Superior temporal gyrus (tissue), 1 donor: ENCODE results near the gene FBXL14.

ENCODE experiments used
- DNase-seq: peaks from one replicate; pipeline ENCODE4 v3.0.0-alpha.2; 2016; ENCODE audit errors: extremely low spot score

Gene FBXL14

DNA sequence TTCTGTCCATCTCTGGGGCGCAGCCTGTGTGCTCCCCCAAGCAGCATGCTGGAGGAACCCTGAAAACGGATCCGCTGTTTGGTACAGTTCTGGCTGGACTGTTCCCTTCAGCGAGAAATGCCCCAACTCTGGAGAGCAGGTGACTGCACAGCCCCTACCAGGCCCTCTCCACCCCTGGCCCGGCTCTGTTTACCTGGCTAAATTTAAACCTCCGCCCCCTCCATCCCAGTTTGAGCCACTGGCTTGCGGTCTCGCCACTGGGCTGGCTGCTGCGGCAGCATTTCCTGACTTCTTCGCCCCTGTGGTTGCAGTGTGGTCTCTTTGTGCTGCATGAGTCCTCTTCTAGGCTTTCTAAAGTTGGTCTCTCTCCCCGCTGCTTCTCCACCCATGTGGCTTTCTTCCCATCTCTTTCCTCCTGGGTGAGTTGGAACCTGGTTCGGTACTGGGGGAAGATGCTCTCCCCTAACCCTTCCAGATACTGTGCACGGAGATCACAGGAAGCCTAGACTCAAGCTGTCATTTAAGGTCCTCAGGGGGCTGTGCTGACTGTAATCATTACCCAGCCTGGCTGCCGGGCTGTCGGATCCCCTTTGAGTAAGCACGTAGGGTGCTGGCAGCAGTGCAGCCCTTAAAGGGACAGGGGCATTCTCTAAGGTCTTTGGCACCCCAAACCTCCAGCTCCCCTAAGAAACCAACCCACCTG lies 60.6 kb downstream of the FBXL14 start:
- no peak for DNase-seq

GRCh38 chr12:1533205-1533601 lies 61.2 kb downstream of the FBXL14 start:
- no peak for DNase-seq

DNA sequence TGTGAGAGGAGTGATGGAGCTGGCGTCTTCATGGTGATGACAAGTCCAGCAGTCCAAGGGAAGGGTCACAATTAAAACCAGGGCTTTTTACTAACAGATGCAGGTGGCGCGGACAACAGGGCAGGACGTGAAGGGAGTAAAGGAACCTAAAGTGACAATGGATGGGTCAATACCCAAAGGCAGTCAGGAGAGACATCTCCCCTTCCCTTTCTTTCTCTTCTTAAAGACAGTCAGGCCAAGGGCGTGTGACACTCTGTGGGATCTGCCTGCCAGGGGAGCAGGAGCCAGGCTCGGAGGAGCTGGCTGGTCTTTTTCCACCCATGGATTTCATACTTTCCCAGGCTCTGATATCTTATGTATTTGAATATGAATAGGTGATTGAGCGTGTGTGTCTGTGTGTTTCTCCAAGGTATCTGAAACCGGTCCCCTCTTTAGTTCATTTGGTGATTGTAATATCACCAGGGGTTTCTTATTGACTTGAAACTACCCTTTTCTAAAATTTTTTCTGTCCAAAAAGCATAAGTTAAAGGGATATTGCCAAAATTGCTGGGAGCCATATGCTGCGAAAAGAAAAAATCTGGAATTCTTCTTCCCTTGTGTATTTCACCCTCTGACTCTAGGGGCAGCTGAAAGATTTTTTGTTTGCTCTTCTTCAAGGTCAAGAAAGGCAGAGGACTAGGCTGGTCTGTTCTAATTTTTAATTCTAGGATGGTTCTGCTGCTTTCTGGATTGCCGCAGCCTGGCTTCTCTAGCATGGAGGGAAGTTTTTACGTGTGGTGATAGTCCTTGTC lies 61.8 kb downstream of the FBXL14 start:
- no peak for DNase-seq

DNA sequence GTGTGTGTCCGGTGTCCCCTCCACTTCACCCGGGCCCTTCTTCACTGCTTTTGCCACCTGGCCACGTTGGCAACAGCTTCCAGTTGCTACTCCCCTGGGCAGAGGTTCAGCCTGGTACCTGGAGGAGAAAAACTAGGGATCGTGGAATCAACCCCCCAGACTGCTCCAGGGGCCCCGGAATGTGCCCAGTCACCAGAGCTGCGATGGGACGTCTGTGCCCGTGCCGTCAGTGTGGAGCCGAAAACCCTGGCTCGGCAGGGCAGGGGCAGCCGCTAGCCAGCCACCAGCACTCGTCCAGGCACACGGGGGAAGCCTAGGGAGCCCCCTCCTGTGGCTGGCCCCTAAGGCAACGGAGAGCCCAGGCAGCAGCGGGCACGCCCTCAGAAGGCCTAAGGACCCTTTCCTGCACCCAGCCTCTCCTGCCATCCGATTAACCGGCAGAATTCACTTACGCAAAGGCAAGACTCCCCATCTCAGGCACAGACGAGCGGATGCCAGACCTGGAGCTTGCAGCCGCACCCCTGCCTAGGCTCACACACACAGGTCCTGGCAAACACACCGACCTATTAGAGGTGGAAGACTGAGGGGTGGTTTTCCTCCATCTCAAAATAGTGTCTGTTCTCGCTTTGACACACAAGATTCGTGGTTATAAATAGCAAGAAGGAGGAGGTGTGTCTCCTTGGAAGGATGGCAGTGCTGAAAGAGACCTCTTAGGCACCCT lies 62.6 kb downstream of the FBXL14 start:
- no peak for DNase-seq

DNA sequence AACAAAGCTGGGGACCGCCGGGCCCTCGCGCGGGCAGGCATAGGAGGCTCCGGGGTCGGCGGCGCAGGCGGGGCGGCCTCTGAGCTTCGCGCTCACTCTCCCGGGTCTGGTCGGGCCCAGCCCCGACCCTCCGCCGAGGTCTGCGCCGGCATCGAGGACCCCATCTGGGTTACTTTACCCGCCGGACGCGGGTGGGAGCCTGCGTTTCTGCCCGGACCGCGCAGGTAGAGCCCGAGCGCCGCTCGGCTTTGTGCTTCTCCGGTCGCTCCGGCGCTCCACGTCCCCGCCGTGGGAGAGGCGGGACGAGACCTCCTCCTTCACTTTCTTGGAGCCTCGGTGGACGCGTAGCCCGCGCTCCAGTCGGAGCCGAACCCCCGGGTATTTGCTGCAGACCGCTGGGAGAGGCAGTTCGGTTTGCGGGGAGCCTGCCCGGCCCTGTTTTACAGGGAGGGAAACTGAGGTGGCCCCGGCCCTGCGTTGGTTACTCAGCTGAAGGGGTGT lies 63.2 kb downstream of the FBXL14 start:
- DNase-seq: no peak

GRCh38 chr12:1530592-1531152 lies 63.7 kb downstream of the FBXL14 start:
- DNase-seq: no peak

DNA sequence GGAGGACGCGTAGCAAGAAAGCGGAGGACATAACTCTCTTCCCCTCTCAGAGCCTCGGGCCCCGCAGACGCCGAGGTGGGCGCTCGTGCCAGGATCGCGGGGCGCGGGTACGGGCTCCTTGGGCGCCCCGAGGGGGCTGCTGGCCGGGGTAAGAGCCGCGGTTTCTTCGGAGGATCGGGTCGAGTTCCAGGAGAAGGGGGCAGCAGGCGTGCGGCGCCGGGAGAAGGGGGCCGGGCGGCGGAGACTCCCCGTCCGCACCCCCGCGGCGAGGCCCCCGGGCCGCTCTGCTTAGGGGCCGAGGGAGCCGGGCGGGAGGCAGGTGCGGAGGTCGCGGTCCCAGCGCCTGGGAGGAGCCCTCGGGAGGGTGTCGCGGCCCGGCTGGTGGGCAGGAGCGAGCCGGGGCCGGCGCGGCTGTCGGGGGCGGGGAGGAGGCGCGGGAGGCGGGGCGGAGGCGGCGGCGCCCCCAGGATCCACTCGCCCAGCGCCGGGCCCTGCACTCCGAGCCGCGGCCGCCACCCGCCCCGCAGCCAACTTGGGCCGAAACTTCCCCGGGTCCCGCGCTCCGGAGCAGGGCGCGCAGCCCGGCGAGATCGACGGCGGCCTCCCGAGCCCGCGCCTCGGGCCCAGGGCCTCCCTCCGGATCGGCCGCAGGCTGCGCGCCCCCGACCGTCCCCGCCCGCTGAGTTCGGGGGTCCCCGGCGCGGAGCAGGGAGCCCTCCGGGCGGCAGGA lies 64.4 kb downstream of the FBXL14 start:
- no peak for DNase-seq

GRCh38 chr12:1529228-1529861 lies 65.0 kb downstream of the FBXL14 start:
- no peak for DNase-seq

DNA sequence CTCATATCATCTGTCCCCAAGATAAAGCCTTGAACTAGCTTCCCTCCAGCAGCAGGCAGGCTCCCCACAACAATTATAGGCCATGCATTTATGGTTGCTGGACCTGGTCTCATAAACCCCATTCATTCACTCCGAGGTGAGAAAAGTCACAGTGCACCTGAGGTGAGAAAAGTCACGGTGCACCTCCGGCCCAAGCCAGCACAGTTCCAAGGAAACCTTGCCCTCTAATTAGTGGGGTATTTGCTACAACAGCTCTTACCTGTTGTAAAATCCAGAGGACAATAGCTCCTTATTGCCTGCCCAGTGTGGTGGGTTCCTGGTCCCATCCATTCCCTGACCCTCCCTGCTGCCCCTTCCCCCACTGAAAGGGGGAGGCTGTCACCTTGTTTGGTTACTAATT lies 65.6 kb downstream of the FBXL14 start:
- DNase-seq: no peak

GRCh38 chr12:1527789-1528188 lies 66.6 kb downstream of the FBXL14 start:
- DNase-seq: no peak

DNA sequence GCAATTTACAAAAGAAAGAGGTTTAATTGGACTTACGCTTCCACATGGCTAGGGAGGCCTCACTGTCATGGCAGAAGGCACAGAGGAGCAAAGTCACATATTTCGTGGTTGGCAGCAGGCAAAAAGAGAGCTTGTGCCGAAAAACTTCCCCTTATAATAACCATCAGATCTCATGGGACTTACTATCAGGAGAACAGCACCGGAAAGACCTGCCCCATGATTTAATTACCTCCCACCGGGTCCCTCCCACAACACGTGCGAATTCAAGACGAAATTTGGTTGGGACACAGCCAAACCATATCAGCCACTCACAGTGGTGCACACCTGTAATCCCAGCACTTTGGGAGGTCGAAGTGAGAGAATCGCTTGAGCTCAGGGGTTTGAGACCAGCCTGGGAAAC lies 68.5 kb downstream of the FBXL14 start:
- no peak for DNase-seq

DNA sequence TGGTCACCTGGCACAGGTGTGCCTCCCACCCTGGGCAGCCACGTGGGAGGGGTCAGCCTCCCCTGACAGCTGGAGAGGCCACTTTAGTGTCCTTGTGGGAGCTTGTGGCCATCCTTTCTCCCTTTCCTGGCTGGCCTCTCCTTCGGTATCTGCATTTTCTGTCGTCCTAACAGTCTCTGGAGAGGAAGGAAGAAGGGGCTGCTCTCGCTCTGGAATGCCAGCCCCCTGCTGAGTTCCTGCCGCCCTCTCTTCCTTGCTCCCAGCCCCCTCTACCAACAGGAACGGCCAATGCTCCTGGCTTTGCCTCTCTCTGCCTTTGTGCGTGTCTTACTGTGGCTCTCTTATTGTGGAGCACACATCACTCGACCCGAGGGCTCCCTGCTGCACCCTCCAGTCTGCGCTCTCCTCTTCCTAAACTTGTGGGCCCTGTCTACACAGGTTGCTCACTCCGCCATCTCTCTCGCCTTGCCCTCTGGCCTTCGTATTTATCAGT lies 70.8 kb downstream of the FBXL14 start:
- DNase-seq: no peak

DNA sequence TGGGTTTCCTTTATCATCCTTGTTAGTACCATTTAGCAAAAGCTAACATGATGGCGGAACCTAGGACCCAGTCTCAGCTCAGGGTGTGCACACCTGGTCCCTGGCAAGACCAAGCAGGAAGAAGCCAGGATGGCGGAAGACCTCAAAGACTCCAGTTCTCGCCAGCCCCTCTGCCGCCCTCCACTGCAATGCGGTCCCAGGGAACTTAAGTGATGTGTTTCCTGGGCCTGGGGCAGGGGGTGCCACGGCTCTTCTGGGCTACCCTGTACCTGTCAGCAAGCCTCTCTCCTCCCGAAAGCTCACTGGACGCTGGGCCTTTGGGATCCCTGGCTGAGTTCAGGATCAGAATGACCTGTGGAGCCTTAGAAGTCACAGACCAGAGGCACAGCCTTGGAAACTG lies 71.3 kb downstream of the FBXL14 start:
- no peak for DNase-seq

- DNase-seq: no peak
Observed at GRCh38 chr12:1519642-1520041, 74.7 kb downstream of the FBXL14 start.

DNA sequence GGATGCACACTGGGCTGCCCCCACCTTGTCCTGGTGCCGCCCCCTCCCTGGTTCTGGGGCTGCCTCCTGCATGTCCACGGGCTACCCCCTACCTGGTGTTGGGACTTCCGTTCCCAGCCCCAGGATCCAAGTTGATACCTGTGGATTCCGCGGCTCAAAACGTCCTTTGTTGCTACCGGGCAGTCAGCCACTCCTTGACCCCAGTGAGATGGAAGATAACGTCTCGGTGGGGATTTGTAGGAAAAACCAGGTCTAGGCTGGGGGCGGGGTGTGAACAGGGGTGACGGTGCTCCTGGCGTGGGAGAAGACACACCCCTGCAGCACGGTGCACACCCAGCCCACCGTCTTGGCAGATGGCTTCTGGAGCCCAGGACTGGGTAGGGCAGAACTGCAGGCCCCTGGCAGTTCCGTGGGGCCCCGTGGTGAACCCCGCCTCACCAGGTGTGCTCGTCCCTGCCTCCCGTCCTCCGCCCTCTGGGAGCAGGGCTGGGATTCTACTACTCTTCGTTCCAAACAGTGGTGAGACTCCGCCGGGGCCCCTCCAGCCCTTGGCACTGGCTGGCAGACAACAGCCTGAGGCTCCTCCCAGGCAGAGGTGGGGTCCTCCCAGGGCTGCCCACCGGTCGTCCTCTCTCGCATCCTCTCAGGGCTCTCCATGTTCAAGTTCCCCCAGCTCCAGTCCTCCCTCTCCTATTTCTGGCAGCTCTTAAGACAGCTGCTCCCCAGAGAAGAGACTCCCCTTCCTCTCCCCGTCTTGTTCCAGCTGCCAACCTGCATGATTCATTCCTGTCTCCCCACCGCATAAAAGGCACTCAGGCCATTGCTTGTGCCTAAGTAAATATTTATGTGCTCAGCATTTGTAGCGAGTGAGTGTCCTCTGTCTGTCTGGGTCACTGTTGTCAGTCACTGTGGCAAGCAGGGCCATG lies 75.5 kb downstream of the FBXL14 start:
- no peak for DNase-seq

- DNase-seq: no peak
Observed at GRCh38 chr12:1517734-1518525, 76.5 kb downstream of the FBXL14 start.

- DNase-seq: no peak
Observed at GRCh38 chr12:1517007-1517406, 77.4 kb downstream of the FBXL14 start.
